SK-N-MC (cell line): Measurements from ENCODE around the gene C1orf116.

Experiments
- DNase-seq: peaks from one replicate; pipeline ENCODE4 v3.0.0-alpha.2; 2011; ENCODE audit warnings: low read depth, low spot score
- H3K27ac ChIP-seq: fragments of 200-600 bp; sonication (generic); 2 replicates; pipeline ENCODE4 v1.5.1; 2016; ENCODE audit warnings: mixed run types
- H3K36me3 ChIP-seq: fragments of 200-600 bp; sonication (generic); 2 replicates; pipeline ENCODE4 v1.6.1; 2017; ENCODE audit warnings: antibody characterized with exemption, low read length, mixed read lengths; ENCODE audit not compliant: insufficient read depth
- H3K4me3 ChIP-seq: fragments of 200-600 bp; sonication (generic); 2 replicates; pipeline ENCODE4 v1.5.1; 2016
- H3K9ac ChIP-seq: fragments of 200-600 bp; sonication (generic); 2 replicates; pipeline ENCODE4 v1.8.0; 2017; ENCODE audit warnings: mixed run types, mixed read lengths; ENCODE audit not compliant: insufficient read length
- H3K9me3 ChIP-seq: fragments of 200-600 bp; sonication (generic); 2 replicates; pipeline ENCODE4 v1.6.1; 2017; ENCODE audit warnings: low read depth, mild to moderate bottlenecking, antibody characterized with exemption, low read length, moderate library complexity, mixed read lengths
- EZH2 ChIP-seq: fragments of 200-600 bp; sonication (generic); IDR thresholded peaks from one replicate; pipeline ENCODE4 v1.6.1; 2017; ENCODE audit warnings: antibody characterized with exemption
- FOXP2 ChIP-seq: optimal IDR thresholded peaks from 2 replicates; pipeline ENCODE3; 2011; ENCODE audit warnings: mild to moderate bottlenecking, moderate library complexity; ENCODE audit not compliant: insufficient read depth; ENCODE audit errors: extremely low read length, control extremely low read depth
- POLR2AphosphoS5 ChIP-seq: IDR thresholded peaks from 2 replicates; pipeline ENCODE4 v1.6.1; 2012; ENCODE audit warnings: mild to moderate bottlenecking, low read depth, low read length, borderline replicate concordance

C1orf116 gene

DNA sequence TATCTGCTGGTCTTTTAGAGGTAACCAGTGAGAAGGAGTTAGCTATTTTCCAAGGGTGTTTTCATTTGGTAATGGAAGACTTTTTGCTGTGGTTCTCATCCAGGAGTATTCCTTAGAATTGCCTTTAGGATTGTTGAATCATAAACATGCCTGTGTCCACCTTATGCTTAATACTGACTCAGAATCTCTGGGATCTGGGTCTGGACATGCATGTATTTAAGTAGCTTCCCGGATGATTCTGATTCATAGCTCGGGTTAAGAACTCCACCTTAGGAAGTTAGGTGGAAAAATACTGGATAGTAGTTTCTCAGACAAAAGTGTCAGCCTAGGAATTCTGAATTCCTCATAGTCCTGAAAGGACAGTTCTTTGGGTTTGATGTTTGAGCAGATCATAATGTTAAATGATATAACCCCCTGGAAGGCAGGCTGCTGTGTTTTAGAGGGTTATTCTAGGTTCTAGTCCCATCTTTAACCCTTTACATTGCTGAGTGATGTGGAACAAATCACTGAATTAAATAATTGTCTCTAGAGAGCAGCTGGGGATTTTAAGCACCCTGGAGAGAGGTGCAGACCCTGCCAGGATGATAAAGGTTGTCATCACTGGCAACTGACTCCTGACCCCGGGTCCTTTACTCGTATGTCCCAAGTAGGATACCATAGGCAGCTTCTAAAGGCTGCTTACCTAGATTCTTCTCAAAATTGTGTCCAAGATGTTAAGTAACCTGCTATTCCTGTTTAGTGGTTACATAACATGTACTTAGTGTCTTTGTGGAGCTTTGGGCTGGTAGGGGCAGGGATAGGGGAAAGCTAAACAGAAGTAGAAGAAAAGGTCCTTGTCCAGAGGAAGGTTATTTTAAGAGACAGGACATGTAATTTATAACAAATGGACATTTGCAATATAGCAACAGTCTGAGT lies 41.6 kb upstream of the C1orf116 start:
- no peaks in the 10 kb centered on the region for H3K36me3 ChIP-seq
- DNase-seq, result no peak
- no peaks in the 10 kb centered on the region for H3K9me3 ChIP-seq
- no peak overlapping the region for H3K27ac ChIP-seq
- no peak overlapping the region for H3K9ac ChIP-seq
- no peak overlapping the region for H3K4me3 ChIP-seq
- TF ChIP-seq POLR2AphosphoS5 (no peak), FOXP2 (no peak), EZH2 (no peak)

DNA sequence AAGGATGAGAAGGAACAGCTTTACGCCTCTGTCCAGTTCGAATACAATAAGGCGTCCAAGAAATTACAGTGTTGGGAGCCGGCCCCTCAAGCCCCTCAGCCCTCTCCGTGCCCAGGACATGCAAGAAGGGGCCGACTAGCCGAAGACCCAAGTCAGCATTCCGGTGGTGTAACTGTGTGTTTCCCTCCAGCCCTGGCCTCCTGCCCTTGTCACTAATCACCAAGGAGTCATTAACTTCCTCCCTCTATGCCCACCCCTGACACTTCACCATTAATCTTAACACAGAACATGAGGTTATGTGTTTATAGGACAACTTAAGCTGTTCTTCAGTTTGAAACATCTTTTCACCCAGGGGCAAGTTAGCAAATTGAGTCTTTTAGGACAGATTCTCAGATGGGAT lies 39.7 kb upstream of the C1orf116 start:
- Histone ChIP-seq H3K4me3 (no peak overlapping the region), H3K9me3 (no peaks in the 10 kb centered on the region), H3K27ac (no peak overlapping the region), H3K36me3 (no peaks in the 10 kb centered on the region), H3K9ac (no peak overlapping the region)
- TF ChIP-seq POLR2AphosphoS5 (no peak), FOXP2 (no peak), EZH2 (no peak)
- no peak for DNase-seq

DNA sequence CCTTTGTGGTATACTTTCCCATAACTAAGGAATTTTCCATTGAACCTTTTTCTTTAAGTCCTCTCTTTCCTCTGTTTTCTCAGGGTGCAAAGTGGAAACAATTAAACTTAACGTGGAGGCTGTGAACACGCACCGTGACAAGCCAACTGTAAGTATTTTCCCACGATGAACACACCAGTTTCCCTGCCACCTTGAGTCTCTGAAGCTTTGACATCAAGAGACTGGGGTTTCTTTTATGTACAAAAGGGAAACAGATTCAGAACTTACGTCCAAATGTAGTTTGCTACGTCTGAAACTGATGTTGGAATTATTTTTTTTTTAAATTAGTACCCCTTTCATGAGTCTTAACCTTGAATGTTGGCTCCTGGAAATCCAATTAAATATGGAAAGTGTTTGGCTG lies 38.9 kb upstream of the C1orf116 start:
- Histone ChIP-seq H3K9ac (no peak overlapping the region), H3K27ac (no peak overlapping the region), H3K9me3 (no peaks in the 10 kb centered on the region), H3K4me3 (no peak overlapping the region), H3K36me3 (no peaks in the 10 kb centered on the region)
- TF ChIP-seq POLR2AphosphoS5 (no peak), FOXP2 (no peak), EZH2 (no peak)
- no peak for DNase-seq

DNA sequence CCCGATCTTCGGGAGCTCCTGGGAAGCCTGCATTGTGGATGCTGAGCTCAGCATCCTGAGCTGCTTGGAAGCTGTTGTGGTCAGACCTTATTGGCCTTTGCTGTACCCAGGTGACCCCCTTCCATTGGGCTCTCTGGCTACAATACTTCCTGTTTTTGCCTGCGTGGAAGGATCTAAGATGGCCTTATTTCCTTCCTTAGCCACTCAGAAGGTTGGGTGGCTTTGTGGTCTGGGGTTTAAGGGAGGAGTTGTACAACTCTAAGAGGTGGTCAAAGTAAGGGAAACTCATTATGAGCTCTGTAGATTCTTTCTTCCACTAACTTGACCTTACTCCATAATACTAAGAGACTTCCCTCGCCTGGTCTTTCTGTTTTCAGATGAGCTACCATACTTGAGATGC lies 38.3 kb upstream of the C1orf116 start:
- no peaks in the 10 kb centered on the region for H3K36me3 ChIP-seq
- H3K9me3 ChIP-seq, result no peaks in the 10 kb centered on the region
- no peak overlapping the region for H3K4me3 ChIP-seq
- TF ChIP-seq EZH2 (no peak), POLR2AphosphoS5 (no peak), FOXP2 (no peak)
- H3K9ac ChIP-seq, result no peak overlapping the region
- no peak overlapping the region for H3K27ac ChIP-seq
- no peak for DNase-seq

DNA sequence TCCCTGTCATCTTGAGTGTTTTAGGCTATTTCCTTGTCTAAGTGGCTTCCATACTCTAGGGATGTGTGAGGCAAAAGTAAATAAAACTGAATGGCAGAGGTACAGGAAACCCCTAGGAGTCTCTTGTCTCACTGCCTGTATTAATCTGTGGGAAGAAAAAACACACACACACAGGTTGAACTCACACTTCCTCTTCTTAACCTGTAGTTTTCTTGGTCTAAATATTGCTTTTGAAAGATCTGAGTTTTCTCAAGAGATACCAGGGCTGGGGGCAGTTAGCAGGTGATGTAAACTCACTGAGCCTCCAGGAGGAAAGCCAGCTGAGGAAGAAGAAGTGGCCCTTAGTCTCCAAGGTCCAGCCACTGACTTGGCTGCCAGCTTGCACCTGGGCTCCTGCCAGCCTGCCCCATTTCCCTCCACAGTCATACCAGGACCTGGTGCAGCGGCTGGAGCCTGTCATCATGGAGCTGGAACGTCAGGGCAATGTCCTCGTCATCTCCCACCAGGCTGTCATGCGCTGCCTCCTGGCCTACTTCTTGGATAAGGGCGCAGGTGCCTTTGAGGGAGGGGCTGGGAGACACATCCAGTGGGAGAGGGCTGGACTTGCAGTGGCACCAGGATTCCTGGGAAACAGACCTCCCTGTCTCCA lies 37.4 kb upstream of the C1orf116 start:
- Histone ChIP-seq H3K4me3 (no peak overlapping the region), H3K27ac (no peak overlapping the region), H3K9me3 (no peaks in the 10 kb centered on the region), H3K9ac (no peak overlapping the region), H3K36me3 (no peaks in the 10 kb centered on the region)
- DNase-seq, result no peak
- TF ChIP-seq EZH2, result no peak
- TF ChIP-seq FOXP2, result no peak
- no peak for TF ChIP-seq POLR2AphosphoS5

DNA sequence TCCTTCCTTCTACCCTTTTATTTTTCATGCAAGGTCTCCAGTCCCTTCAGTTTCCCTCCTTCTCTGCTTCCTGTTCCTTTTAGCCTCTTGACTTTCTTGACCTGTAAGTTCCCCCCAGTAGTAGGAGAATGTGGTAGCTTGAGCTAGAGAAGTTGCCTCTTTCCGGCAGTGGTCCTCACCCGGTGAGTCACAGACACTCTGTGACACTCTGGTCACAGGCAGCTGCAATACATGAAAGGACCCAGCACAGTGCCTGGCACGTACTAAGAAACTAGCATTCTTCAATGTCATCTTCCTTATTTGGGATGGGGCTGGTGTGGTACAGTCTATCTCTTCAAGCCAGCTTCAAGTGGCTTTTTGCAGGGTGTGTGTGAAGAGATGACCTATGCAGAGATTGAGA lies 36.5 kb upstream of the C1orf116 start:
- Histone ChIP-seq H3K9me3 (no peaks in the 10 kb centered on the region), H3K36me3 (no peaks in the 10 kb centered on the region), H3K4me3 (no peak overlapping the region), H3K27ac (no peak overlapping the region), H3K9ac (no peak overlapping the region)
- no peak for DNase-seq
- TF ChIP-seq POLR2AphosphoS5 (no peak), EZH2 (no peak), FOXP2 (no peak)

DNA sequence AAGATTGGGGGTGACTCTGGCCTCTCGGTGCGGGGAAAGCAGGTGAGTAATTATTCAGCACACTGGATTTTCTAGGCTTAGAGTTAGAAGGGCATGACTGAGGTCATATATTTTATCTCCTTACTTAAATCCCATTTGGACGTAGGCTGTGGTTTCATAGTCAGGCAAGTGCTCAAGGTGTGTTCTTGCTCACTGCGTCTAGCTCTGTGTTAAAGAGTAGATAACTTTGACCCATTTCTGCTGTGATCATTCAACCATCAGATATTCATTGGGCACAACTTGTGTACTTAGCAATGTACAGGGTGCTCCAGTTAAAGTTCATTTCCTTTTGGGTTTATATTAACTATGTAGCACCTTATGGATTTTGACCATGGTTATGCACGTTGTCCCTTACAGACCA lies 35.1 kb upstream of the C1orf116 start:
- Histone ChIP-seq H3K4me3 (no peak overlapping the region), H3K27ac (no peak overlapping the region), H3K9ac (no peak overlapping the region), H3K9me3 (no peaks in the 10 kb centered on the region), H3K36me3 (no peaks in the 10 kb centered on the region)
- no peak for DNase-seq
- TF ChIP-seq EZH2 (no peak), POLR2AphosphoS5 (no peak), FOXP2 (no peak)

DNA sequence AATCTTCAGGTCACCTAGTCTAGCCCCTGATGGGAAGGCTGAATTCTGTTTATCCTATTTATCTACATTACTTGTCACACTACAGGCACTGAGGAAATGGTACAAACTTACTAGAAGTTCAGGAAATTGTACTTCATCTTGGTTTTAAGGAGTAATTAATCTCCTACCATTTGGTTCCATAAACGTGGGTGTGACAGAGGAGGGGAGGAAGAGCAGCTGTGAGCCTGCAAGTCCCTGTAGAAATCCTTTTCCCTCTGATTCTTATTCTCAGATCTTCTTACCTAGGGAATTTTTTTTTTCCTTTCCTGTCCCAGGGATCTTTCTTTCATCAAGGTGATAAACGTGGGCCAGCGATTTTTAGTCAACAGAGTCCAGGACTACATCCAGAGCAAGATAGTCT lies 34.6 kb upstream of the C1orf116 start:
- TF ChIP-seq EZH2, result no peak
- TF ChIP-seq FOXP2, result no peak
- no peak for TF ChIP-seq POLR2AphosphoS5
- Histone ChIP-seq H3K9ac (no peak overlapping the region), H3K27ac (no peak overlapping the region), H3K9me3 (no peaks in the 10 kb centered on the region), H3K36me3 (no peaks in the 10 kb centered on the region), H3K4me3 (no peak overlapping the region)
- no peak for DNase-seq
